ENCODE data around the gene NID2. TPM values are rescaled to one million over a fixed set of nuclear protein-coding genes. Genes with fewer than 3 reads are reported as not detected.

Gene NID2
- total and polyA plus RNA-seq, 9 of the 15 experiments (the other 6 are each of a cell fraction or from before 2014, with no cell fraction given), result 0.04 to 0.45 (median 0.16) TPM; not detected in 3

GRCh38 chr14:52046376-52046917 lies 22.4 kb downstream of the NID2 start (continued):
- TF ChIP-seq ZNF512 (tag; IDR thresholded peaks at IDR 0.05), result no peak
- no peak for TF ChIP-seq HOMEZ (CRISPR knock-in tag; IDR thresholded peaks at IDR 0.05)
- TF ChIP-seq ZNF518B (CRISPR knock-in tag; IDR thresholded peaks at IDR 0.05), result no peak
- no peak for TF ChIP-seq ZNF583 (CRISPR knock-in tag; IDR thresholded peaks at IDR 0.05)
- no peak for TF ChIP-seq CBFB (CRISPR knock-in tag; IDR thresholded peaks at IDR 0.05)
- TF ChIP-seq CLOCK (CRISPR knock-in tag; IDR thresholded peaks at IDR 0.05; ENCODE audit: borderline replicate concordance), result no peak
- TF ChIP-seq HDAC8 (tag; IDR thresholded peaks at IDR 0.05), result no peak
- TF ChIP-seq FOSL1 (tag; conservative IDR thresholded peaks at IDR 0.05), result no peak
- no peak for TF ChIP-seq SIX5 (IDR thresholded peaks at IDR 0.05; ENCODE audit: borderline replicate concordance in 1 of 2, insufficient read depth in 1 of 2, low read depth in 1 of 2, low read length in 2 of 2)
- TF ChIP-seq NFYB (IDR thresholded peaks at IDR 0.05; ENCODE audit: extremely low read depth, insufficient read length), result no peak

All from K562 (cell line).